SK-N-SH treated with all-trans-retinoic acid at 6 μM for 48 hours (cell line): ENCODE results near the gene SEZ6L.

Experiments used
- CREB5 ChIP-seq: fragments of 250-450 bp; sonication (Bioruptor Pico); IDR thresholded peaks from 2 replicates; pipeline ENCODE4 v1.5.1; 2020; ENCODE audit warnings: low read depth, mild to moderate bottlenecking, moderate library complexity
- OSR1 ChIP-seq: fragments of 250-450 bp; sonication (Bioruptor Pico); IDR thresholded peaks from 2 replicates; pipeline ENCODE4 v1.8.0; 2022; ENCODE audit warnings: moderate library complexity, mild to moderate bottlenecking, inconsistent platforms
- PATZ1 ChIP-seq: fragments of 250-450 bp; sonication (Bioruptor Pico); IDR thresholded peaks from 2 replicates; pipeline ENCODE4 v1.8.0; 2020; ENCODE audit warnings: mild to moderate bottlenecking, moderate library complexity, borderline replicate concordance
- RARB ChIP-seq: fragments of 250-450 bp; sonication (Bioruptor Pico); IDR thresholded peaks from 2 replicates; pipeline ENCODE4 v1.8.0; 2021; ENCODE audit warnings: mild to moderate bottlenecking, moderate library complexity
- TCF4 ChIP-seq: fragments of 250-450 bp; sonication (Bioruptor Pico); IDR thresholded peaks from 2 replicates; pipeline ENCODE4 v1.8.0; 2021; ENCODE audit warnings: mild to moderate bottlenecking, moderate library complexity, borderline replicate concordance
- TSHZ2 ChIP-seq: fragments of 250-450 bp; sonication (Bioruptor Pico); IDR thresholded peaks from 2 replicates; pipeline ENCODE4 v1.5.0; 2020; ENCODE audit warnings: mild to moderate bottlenecking, moderate library complexity
- ZFP3 ChIP-seq: fragments of 250-450 bp; sonication (Bioruptor Pico); IDR thresholded peaks from 2 replicates; pipeline ENCODE4 v1.5.0; 2020; ENCODE audit warnings: mild to moderate bottlenecking, moderate library complexity
- ZNF565 ChIP-seq: fragments of 450-650 bp; formaldehyde crosslinking; conservative IDR thresholded peaks from 2 replicates; pipeline ENCODE4 v1.5.0; 2020; ENCODE audit warnings: low read depth, mild to moderate bottlenecking, moderate library complexity

GRCh38 chr22:26357281-26357680 is 188.0 kb downstream of the SEZ6L start:
- TF ChIP-seq ZFP3 (CRISPR knock-in tag) (no peak), TSHZ2 (CRISPR knock-in tag) (no peak), CREB5 (no peak), OSR1 (CRISPR knock-in tag) (no peak), TCF4 (CRISPR knock-in tag) (no peak), ZNF565 (CRISPR knock-in tag) (no peak), PATZ1 (CRISPR knock-in tag) (no peak), RARB (CRISPR knock-in tag) (no peak)
